ENCODE data around the gene TOMT.

GRCh38 chr11:72120930-72121329, 15.2 kb downstream of the TOMT start:
- TF ChIP-seq CTCF (IDR thresholded peaks at IDR 0.05) (no peak), POLR2AphosphoS5 (IDR thresholded peaks at IDR 0.05; ENCODE audit: low read depth, low read length) (no peak), SIN3A (IDR thresholded peaks at IDR 0.05; ENCODE audit: borderline replicate concordance, insufficient read depth, low read depth, low read length) (no peak), TCF7L2 (IDR thresholded peaks at IDR 0.05; ENCODE audit: low read depth, low read length) (no peak)
